Stimulated activated CD4-positive, alpha-beta T cell treated with anti-CD3 and anti-CD28 coated beads, Interleukin-2, amount 100 ng/mL, for 24 hours (primary cell): ENCODE results near the gene CAND1.

ENCODE experiments used
- DNase-seq, 2 donors: peaks; one replicate each; pipeline ENCODE4 v3.0.0-alpha.2; 2020

The CAND1 gene

DNA sequence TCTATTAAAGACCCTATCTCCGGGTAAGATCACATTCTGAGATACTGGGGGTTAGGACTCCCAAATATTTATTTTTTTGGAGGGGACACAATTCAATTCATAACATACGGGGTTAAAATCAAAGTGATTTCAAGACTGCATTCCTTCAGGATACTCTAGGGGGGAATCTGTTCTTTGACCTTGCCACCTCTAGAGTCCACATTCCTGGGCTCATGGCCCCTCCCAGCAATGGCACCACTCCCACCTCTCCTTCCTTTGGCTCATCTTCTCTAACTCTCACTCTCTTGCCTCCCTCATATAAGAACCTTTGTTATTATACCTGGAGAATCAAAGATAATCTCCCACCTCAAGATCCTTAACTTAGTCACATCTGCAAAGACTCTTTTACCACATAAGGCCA lies 79.5 kb downstream of the CAND1 start:
- no peak for DNase-seq

DNA sequence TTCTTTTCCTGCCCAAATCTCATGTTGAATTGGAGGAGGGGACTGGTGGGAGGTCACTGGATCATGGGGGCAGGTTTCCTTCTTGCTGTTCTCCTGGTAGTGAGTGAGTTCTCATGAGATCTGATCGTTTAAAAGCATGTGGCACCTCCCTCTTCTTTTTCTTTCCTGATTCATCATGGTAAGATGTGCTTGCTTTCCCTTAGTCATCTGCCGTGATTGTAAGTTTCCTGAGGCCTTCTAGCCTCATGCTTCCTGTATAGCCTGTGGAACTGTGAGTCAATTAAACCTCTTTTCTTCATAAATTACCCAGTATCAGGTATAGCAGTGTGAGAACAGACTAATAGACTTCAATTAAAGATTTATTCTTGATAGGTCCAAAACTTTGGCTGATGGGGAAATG lies 83.5 kb downstream of the CAND1 start:
- DNase-seq = no peak

DNA sequence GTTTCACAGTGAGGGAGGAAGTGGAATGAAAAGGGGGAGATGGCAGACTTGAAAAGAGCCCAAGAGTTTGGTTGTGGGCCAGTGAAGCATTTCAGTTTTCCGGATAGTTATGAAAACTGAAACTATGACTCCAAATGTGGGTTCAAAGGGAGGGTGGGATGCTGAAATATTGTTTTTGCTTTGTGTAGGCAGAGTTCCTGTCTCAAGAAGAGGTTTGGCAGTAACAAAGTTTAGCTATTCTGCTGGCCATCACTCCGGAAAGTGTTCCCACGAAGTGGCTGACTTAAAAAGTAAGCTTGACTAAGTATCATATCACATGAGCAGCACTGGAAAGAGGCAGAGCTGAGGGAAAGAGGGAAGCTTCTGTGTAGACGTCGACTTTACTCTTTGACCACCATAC lies 85.2 kb downstream of the CAND1 start:
- DNase-seq = peak in 1 of 2 donors; percentile 2

DNA sequence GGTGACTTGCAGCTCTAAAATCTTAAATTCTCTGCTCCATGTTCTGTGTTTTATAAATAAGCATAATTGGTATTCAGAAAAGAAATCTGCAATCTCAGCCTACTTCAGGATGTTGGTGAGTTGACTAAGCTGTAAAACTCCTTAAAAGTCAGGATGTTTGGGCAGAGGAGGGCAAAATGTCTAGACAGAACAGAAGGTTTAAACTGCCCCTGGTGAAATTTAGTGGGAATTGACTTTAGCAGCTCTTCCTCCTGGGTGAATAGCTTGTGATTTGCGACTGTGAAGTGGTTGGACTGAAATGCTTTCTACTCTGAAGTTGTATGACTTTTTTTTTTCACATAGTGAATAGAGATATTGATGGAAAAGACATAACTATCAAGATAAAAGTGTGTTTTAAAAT lies 85.8 kb downstream of the CAND1 start:
- no peak for DNase-seq

DNA sequence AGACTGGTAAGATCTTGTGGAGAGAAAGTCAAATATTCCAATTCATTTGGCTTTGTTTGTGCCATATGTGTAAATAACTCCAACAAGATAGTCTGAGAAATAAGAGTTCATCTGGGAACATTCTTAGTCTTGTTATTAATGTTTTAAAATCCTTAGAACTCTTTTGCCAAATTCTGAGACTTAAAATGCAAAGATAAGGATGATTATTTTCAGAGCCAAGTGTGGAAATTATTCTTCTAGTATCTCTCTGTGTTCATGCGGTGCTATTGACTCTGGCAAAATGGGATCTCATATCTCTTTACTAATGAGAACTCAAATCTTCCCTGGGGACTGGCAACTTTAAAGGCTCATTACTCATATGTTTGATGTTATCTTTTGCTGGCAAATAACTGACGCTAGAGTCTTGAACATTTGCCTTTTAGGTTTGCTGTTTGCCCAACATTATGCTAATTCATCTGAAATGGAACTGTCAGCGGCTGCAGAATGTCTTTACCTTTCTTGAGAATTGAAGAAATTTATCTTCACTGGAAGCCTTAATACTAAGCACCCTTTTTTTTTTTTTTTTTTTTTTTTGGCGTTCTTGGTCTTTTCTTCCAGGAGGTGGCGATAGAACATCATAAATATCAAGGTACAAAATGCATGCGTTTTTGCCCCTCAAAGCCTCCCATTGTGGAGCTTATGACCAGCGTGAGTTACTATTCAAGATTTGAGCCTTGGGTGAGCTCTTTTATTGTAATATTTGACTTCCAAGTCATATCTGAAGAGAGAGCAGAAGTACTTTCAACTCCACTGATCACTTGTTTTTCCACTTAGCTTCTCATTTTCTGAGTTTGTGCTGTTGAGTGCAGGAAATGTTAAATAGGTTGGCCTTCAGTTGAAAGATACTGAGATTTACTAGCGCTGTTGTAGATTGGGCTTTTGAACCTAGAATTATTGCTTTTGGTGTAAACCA lies 86.5 kb downstream of the CAND1 start:
- no peak for DNase-seq

DNA sequence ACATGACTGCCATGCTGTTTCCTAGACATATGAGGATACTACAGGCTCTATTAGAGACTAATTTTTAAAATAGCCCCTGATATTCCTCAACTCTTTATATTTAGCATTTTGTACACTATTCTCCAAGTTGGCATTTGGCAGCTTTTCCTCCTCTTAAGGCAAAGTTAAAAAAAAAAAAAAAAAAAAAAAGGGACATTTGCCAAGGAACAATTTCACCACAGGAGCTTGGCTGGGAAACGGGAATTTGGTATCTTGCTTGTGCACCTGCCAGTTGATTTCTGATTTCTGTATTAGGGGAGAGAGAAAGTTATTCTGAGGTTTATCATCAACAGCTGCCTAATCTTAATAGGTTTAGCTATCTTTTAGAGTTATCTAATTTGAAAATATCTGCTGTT lies 87.2 kb downstream of the CAND1 start:
- no peak for DNase-seq

DNA sequence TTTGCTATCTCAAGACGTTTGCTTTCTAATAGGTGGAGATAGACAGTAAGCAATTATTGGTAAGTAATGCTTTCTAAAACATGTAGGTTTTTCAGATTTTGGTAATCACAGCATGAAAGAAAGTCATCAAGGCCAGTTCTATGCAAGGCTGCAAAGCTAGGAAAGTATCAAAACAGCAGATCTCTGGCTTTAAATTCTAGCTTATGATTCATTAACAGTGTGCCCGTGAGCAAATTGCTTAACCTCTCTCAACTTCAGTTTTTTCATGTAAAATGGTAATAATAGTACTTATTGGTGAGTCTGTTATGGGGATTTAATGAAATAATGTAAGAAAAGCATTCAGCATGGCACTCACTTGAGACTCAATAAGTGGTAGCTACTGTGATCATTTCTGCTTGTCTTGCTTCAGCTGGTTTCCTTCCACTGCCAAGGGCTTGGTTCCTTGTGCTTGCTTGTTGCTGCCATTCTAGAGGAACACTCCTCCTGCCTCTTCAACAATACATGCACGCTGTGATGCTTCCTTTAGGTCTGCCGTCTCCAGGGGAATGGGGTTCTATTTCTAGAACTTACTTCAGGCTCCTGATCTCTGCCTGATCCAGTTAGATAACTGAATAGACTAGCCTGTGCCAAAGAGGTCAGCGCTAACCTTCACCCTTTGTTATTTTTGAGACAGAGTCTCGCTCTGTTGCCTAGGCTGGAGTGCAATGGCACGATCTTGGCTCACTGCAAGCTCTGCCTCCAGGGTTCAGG lies 88.4 kb downstream of the CAND1 start:
- DNase-seq = no peak

DNA sequence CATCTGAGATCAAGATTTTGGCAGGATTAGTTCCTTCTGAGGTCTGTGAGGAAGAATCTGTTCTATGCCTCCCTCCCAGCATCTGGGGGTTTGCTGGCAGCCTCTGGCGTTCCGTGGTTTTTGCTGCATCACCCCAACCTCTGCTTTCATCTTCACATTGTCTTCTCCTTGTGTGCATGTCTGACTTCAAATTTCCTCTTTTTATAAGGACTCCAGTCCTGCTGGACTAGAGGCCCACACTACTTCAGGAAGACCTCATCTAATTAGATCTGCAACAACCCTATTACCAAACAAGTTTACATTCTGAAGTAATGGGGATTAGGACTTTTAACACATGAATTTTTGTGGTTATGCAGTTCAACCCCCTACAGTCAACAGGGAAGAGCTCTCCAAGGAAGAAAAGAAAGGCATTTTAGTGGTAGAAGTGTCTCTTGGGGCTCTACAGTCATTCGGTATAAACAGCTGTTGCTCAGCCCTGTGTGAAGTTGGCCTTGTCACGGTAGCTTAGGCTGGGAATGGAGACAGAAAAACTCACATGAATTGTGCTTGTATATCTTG lies 89.7 kb downstream of the CAND1 start:
- DNase-seq = no peak

DNA sequence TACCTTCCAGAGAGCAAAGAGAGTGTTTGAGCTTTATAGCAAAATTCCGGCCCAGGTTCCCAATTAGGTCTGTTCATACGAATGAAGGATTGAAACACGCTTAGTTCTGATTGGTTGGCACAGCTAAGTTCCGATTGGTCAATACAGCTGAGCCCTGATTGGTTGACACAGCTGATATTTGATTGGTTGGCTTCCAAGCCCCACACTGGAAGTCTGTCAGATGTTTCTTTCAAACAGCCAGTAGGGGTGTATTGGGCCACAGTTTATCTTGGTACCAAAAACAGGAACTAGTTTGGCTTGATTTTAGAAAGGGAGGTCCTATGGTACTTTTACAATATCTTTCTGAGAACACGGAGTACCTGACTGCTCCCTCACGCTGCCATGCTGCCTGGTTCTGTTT lies 93.4 kb downstream of the CAND1 start:
- DNase-seq = no peak

DNA sequence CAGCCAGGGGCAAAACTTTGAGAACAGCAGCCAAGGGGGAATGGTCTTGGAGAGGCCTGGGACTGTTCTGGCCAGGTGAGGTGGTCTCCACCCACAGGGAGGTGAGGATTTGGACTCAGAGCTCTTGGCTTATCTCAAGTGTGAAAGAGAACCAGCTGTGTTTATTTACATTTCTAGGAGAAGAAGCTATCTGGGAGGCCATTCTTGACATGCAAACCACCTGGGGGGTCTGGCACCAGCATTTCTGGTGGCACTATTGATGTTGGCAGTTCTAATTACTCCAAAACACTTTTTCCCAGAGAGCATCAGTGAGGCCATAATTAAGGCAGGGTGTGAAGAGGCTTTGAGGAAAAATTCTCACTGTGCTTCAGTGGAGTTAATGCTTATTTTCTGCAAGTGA lies 95.1 kb downstream of the CAND1 start:
- DNase-seq = no peak

DNA sequence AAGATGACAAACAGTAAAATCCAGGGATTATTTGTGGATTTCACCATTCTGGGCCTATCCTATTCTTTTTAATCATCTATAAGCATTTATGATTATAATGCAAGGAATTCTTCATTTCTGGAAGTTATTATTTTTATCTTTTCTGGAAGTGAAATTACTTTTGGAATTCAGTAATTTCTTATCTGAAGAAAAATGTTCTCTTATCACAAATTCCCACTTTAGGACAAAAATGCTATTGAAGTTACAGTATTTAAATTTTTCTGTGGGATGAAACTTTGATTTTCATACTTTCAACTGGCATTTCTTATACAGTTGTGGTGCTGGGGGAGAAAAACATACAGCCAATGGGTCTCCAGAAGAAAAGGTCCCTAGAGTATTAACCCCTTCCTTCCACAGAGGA lies 96.0 kb downstream of the CAND1 start:
- no peak for DNase-seq

DNA sequence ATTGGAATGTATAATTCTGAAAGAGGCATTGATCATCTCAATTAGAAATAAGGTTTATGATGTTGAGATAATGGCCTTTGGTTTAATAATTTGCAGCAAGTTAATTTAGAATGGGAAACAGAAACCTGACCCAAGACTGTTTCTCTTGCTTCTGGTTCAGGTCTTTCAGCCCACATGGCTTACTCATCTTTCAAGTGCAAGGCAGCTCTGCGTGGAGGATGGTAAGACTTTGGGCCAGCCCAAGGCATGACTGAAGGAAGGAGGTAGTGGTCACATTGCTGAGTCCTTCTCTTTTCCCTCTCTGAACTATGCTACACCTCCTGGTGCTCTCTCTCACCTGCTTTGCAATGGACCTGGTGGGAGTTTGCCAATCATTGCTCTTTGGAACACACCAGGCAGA lies 98.7 kb downstream of the CAND1 start:
- no peak for DNase-seq
